Rectal smooth muscle tissue (tissue), 1 donor: ENCODE results near the gene PCSK4.

ENCODE experiments used
- H3K27ac ChIP-seq: one replicate; pipeline ENCODE4 v1.7.0; 2013; ENCODE audit warnings: low read depth, low read length, inconsistent platforms
- H3K27me3 ChIP-seq: one replicate; pipeline ENCODE4 v1.7.0; 2013; ENCODE audit warnings: low read length; ENCODE audit not compliant: control insufficient read depth, insufficient read depth
- H3K36me3 ChIP-seq: one replicate; pipeline ENCODE4 v1.7.0; 2013; ENCODE audit warnings: low read length; ENCODE audit not compliant: control insufficient read depth, insufficient read depth
- H3K4me1 ChIP-seq: one replicate; pipeline ENCODE4 v1.7.0; 2013; ENCODE audit warnings: low read length; ENCODE audit not compliant: control insufficient read depth, insufficient read depth
- H3K4me3 ChIP-seq: one replicate; pipeline ENCODE4 v1.7.0; 2013; ENCODE audit warnings: low read length
- H3K9ac ChIP-seq: one replicate; pipeline ENCODE4 v1.7.0; 2013; ENCODE audit warnings: low read length

The PCSK4 gene

DNA sequence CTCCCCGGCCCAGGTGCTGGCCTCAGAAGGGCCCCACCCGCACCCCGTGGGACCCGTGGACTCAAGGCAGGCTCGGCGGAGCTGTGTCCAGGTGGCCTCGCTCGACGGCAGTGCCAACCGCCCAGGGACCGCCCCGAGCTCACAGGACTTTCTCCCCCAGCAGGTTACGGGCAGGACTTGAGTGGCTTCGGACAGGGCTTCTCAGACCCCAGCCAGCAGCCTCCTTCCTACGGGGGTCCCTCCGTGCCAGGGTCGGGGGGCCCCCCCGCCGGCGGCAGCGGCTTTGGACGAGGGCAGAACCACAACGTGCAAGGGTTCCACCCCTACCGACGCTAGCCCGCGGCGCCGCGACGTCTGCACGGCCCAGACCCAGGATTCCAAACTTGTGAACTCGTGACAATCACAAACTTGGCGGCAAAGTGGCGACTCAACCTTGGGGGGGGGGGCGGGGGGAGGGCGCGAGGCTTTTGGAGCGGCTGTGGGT is 55.5 kb downstream of the PCSK4 start:
- Histone ChIP-seq H3K36me3 (peaks cover 20% of the 10 kb centered on the region), H3K27me3 (no peaks in the 10 kb centered on the region), H3K4me1 (peaks cover 5% of the 10 kb centered on the region), H3K9ac (no peak overlapping the region), H3K4me3 (no peak overlapping the region), H3K27ac (no peak overlapping the region)

DNA sequence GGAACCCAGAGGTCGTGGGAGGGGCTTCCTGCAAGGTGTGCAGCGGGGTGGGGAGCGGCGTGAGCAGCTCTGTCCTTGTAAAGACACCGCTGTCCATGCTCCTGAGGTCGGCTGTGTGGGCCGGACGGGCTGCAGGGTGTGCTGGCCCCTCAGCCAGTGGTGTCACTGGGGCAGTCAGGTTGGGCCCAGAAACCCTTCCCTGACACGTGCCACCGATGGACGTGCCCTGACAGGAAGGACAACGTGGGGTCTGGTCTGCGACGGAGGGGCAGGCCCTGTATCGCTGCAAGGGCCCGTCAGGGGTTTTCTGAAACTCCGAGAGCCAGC is 56.1 kb downstream of the PCSK4 start:
- Histone ChIP-seq H3K36me3 (peaks cover 22% of the 10 kb centered on the region), H3K27ac (no peak overlapping the region), H3K9ac (no peak overlapping the region), H3K4me3 (no peak overlapping the region), H3K27me3 (no peaks in the 10 kb centered on the region), H3K4me1 (peaks cover 5% of the 10 kb centered on the region)

DNA sequence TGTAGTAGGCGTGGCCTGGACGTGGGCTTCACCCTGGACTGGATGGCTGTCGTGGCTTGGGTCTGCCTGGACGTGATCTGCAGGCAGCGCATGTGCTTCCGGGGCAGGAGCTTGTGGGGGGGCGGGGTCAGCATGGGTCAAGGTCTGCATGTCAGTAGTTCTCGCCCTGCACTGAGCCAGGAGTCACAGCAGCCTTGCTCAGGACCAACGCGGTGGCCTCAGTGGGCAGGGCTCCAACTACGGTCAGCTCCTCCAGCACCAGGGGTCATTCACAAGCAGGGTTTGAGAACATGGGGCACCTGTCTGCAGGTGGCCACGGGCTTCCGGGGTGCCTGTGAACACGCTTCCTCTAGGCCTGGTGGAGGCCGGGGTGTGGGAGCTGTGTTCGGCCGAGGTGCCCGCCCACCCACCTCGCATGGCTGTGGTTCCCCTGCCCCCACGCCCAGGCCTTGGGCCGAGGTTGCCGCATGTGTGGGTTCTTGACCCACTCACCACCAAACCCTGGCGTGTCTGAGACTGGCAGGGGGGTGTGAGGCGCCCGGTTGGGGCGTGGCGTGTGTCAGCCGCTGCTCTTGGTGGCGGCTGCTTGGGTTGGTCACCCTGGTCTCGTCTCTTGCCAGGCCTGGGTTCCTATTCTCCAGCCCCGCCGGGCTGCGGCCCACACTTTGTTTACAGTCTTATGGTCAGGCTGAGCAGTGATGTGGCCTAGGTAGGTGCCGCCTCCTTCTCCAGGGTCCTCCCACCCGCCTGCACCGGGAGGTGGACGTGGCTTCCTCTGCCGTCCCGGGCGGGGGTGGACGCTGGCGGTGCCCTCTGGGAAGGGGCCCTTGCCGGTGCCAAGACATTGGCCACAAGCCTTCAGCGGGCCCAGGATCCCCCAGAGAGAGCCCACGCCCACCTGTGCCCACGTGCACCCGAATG is 56.8 kb downstream of the PCSK4 start:
- H3K36me3 ChIP-seq = peaks cover 25% of the 10 kb centered on the region
- H3K27me3 ChIP-seq = no peaks in the 10 kb centered on the region
- no peak overlapping the region for H3K4me3 ChIP-seq
- peaks cover 5% of the 10 kb centered on the region for H3K4me1 ChIP-seq
- no peak overlapping the region for H3K27ac ChIP-seq
- no peak overlapping the region for H3K9ac ChIP-seq

- Histone ChIP-seq H3K9ac (no peak overlapping the region), H3K27ac (no peak overlapping the region), H3K36me3 (peaks cover 27% of the 10 kb centered on the region), H3K4me3 (no peak overlapping the region), H3K4me1 (no peaks in the 10 kb centered on the region), H3K27me3 (no peaks in the 10 kb centered on the region)
These were observed 57.7 kb downstream of the PCSK4 start for GRCh38 chr19:1432507-1432887.

DNA sequence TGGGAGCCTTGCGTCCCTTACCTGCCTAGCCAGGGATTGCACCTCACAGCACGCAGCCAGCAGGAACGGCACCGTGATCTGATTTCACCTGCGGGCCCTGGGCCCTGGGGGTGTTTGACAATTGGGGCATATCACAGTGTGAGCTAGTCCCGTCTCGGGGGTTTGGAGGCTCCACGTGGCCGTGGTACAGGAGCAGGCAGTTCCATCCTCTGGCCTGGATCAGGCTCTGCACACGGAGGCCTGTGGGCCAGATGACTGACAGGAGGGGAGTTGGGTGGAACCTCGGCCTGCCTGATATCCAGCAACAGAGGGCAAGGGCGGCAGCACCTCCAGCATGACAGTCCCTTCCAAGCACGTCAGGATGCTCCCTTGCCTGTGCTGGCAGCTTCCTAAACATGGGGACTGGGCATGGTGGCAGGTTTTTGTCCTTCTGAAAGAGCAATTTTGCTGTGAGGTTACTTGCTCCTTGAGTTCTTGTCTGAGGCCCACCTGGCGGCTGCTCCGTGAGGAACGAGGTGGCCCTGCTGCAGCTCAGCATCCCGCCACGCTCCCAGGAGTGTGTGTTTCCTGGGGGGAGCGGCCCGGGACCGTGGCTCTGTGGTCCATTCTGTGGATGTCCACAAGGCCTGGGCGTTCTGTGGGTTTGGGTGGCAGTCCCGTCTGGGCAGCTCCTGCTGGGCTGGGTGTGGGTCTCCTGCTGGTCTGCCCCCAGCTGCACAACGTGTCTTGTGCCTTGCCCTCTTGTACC is 58.2 kb downstream of the PCSK4 start:
- H3K27me3 ChIP-seq = no peaks in the 10 kb centered on the region
- H3K36me3 ChIP-seq = peaks cover 27% of the 10 kb centered on the region
- no peak overlapping the region for H3K9ac ChIP-seq
- no peak overlapping the region for H3K27ac ChIP-seq
- no peaks in the 10 kb centered on the region for H3K4me1 ChIP-seq
- no peak overlapping the region for H3K4me3 ChIP-seq
